ENCODE measurements around the gene TUBB2B. TPM values are rescaled to one million over a fixed set of nuclear protein-coding genes. Genes with fewer than 3 reads are reported as not detected.

The TUBB2B gene
- total and polyA plus RNA-seq, 9 of the 15 experiments (the other 6 are each of a cell fraction or from before 2014, with no cell fraction given): 0.11 to 9.7 (median 4.6) TPM

- TF ChIP-seq RERE (CRISPR knock-in tag; IDR thresholded peaks at IDR 0.05; ENCODE audit: borderline replicate concordance) (no peak), ZNF695 (CRISPR knock-in tag; IDR thresholded peaks at IDR 0.05) (no peak), NCOA4 (IDR thresholded peaks at IDR 0.05; ENCODE audit: partially characterized antibody) (no peak), ZNF133 (CRISPR knock-in tag; IDR thresholded peaks at IDR 0.05) (no peak), MEF2A (IDR thresholded peaks at IDR 0.05; ENCODE audit: control insufficient read depth, low read depth, low read length) (no peak), SAP30 (IDR thresholded peaks at IDR 0.05; ENCODE audit: borderline replicate concordance, insufficient read depth, low read depth, low read length, poor library complexity, severe bottlenecking) (no peak), E2F3 (CRISPR knock-in tag; IDR thresholded peaks at IDR 0.05) (no peak), GTF3C2 (IDR thresholded peaks at IDR 0.05; ENCODE audit: borderline replicate concordance, extremely low read depth, insufficient read length) (no peak), BDP1 (IDR thresholded peaks at IDR 0.05; ENCODE audit: insufficient read depth, insufficient read length) (no peak)
Measured at GRCh38 chr6:3209114-3210023, 18.1 kb downstream of the TUBB2B start (continued).
